ENCODE data around the gene MT4.

The MT4 gene

GRCh38 chr16:56564793-56565477 lies at the start of gene MT4:
Gene MT4, plus strand, starts transcription at chr16:56565073. Its CDS starts 56 bp downstream, at chr16:56565129.
- Histone ChIP-seq H3K9me3 (ENCODE audit: control insufficient read depth, insufficient read depth, low read depth, low read length) (no peaks in the 10 kb centered on the region), H3K4me1 (ENCODE audit: control insufficient read depth, insufficient read depth, low read length) (no peaks in the 10 kb centered on the region), H3K4me3 (ENCODE audit: low read depth, low read length) (no peak within 1 kb of the TSS), H3K36me3 (ENCODE audit: control insufficient read depth in 2 of 2, insufficient read depth in 1 of 2, low read length in 2 of 2) (no peaks in the 10 kb centered on the region), H3K27ac (ENCODE audit: extremely low read depth, low read depth, low read length) (no peak within 1 kb of the TSS)
- no peak for TF ChIP-seq GLI2 (tag by site-specific recombination; IDR thresholded peaks at IDR 0.05; ENCODE audit: borderline replicate concordance, low read depth)
- peak; percentile 58 for TF ChIP-seq SCRT2 (tag by site-specific recombination; IDR thresholded peaks at IDR 0.05)
- TF ChIP-seq KLF9 (tag by site-specific recombination; IDR thresholded peaks at IDR 0.05; ENCODE audit: low read depth), result no peak
- peak; percentile 46; the same call in 1 of the 2 replicates for TF ChIP-seq SCRT1 (tag by site-specific recombination; IDR thresholded peaks at IDR 0.05; ENCODE audit: borderline replicate concordance)
- ChIA-PET POLR2A (no interaction called here), CTCF (no interaction called here)

DNA sequence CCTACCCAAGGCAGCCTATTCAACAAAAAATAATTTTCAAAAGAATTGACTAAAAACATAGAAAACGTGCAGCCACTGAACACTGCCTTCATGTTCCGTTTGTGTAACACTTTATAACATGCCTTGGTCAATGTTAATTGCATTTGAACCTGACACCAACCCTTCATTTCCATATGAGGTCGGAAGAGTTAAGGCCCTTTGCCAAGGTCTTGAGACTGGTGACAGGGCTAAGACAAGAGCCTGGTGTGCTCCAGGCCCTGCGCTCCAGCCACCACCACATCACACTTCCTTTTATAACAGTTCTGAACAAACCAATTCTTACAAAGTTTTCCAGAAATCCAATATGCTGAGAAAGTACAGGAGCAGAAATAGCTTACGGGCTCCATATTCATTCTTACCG lies 49.2 kb upstream of the MT4 start:
- Histone ChIP-seq H3K4me1 (ENCODE audit: control insufficient read depth, insufficient read depth, low read length) (0 out of 2 replicates have a peak, but pooled peaks cover 2% of the 10 kb centered on the region), H3K4me3 (ENCODE audit: low read depth, low read length) (no peak overlapping the region), H3K9me3 (ENCODE audit: control insufficient read depth, insufficient read depth, low read depth, low read length) (no peaks in the 10 kb centered on the region), H3K27ac (ENCODE audit: extremely low read depth, low read depth, low read length) (no peak overlapping the region), H3K36me3 (ENCODE audit: control insufficient read depth in 2 of 2, insufficient read depth in 1 of 2, low read length in 2 of 2) (peaks cover 7 to 15% of the 10 kb centered on the region in 2 experiments; a peak in 2 of 3 replicates)
- ChIA-PET POLR2A (interaction anchor here (0.6 kb wide), 1 partner anchor 161 kb away, joined by 4 read pairs; no protein-coding TSS in a partner anchor), CTCF (interaction anchor here (1.0 kb wide), 1 partner anchor 186 kb away, joined by 6 read pairs; no protein-coding TSS in a partner anchor)
- TF ChIP-seq ZBTB44 (tag by site-specific recombination; IDR thresholded peaks at IDR 0.05), result no peak
- TF ChIP-seq ZNF23 (tag by site-specific recombination; IDR thresholded peaks at IDR 0.05; ENCODE audit: borderline replicate concordance), result no peak
- TF ChIP-seq, protein P1, sequence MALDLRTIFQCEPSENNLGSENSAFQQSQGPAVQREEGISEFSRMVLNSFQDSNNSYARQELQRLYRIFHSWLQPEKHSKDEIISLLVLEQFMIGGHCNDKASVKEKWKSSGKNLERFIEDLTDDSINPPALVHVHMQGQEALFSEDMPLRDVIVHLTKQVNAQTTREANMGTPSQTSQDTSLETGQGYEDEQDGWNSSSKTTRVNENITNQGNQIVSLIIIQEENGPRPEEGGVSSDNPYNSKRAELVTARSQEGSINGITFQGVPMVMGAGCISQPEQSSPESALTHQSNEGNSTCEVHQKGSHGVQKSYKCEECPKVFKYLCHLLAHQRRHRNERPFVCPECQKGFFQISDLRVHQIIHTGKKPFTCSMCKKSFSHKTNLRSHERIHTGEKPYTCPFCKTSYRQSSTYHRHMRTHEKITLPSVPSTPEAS (tag by site-specific recombination; IDR thresholded peaks at IDR 0.05), result no peak
- TF ChIP-seq, protein P2, sequence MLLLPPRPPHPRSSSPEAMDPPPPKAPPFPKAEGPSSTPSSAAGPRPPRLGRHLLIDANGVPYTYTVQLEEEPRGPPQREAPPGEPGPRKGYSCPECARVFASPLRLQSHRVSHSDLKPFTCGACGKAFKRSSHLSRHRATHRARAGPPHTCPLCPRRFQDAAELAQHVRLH (tag by site-specific recombination; IDR thresholded peaks at IDR 0.05), result no peak
- TF ChIP-seq ZFHX2 (tag by site-specific recombination; conservative IDR thresholded peaks at IDR 0.05), result no peak
- no peak for TF ChIP-seq ATF2 (tag by site-specific recombination; IDR thresholded peaks at IDR 0.05; ENCODE audit: low read depth)
- TF ChIP-seq, protein P3, sequence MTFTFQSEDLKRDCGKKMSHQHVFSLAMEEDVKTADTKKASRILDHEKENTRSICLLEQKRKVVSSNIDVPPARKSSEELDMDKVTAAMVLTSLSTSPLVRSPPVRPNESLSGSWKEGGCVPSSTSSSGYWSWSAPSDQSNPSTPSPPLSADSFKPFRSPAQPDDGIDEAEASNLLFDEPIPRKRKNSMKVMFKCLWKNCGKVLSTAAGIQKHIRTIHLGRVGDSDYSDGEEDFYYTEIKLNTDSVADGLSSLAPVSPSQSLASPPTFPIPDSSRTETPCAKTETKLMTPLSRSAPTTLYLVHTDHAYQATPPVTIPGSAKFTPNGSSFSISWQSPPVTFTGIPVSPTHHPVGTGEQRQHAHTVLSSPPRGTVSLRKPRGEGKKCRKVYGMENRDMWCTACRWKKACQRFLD (tag by site-specific recombination; IDR thresholded peaks at IDR 0.05), result no peak
- TF ChIP-seq ZNF114 (tag by site-specific recombination; IDR thresholded peaks at IDR 0.05), result no peak
- no peak for TF ChIP-seq ZNF202 (tag by site-specific recombination; IDR thresholded peaks at IDR 0.05; ENCODE audit: borderline replicate concordance)
- TF ChIP-seq GLI4 (tag by site-specific recombination; IDR thresholded peaks at IDR 0.05), result no peak
- TF ChIP-seq GLI2 (tag by site-specific recombination; IDR thresholded peaks at IDR 0.05; ENCODE audit: borderline replicate concordance, low read depth), result no peak
- no peak for TF ChIP-seq ZNF426 (tag by site-specific recombination; IDR thresholded peaks at IDR 0.05)
- no peak for TF ChIP-seq ZNF473 (tag by site-specific recombination; IDR thresholded peaks at IDR 0.05)
- TF ChIP-seq, protein P4, sequence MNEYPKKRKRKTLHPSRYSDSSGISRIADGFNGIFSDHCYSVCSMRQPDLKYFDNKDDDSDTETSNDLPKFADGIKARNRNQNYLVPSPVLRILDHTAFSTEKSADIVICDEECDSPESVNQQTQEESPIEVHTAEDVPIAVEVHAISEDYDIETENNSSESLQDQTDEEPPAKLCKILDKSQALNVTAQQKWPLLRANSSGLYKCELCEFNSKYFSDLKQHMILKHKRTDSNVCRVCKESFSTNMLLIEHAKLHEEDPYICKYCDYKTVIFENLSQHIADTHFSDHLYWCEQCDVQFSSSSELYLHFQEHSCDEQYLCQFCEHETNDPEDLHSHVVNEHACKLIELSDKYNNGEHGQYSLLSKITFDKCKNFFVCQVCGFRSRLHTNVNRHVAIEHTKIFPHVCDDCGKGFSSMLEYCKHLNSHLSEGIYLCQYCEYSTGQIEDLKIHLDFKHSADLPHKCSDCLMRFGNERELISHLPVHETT (tag by site-specific recombination; IDR thresholded peaks at IDR 0.05), result no peak
- TF ChIP-seq, protein P5, sequence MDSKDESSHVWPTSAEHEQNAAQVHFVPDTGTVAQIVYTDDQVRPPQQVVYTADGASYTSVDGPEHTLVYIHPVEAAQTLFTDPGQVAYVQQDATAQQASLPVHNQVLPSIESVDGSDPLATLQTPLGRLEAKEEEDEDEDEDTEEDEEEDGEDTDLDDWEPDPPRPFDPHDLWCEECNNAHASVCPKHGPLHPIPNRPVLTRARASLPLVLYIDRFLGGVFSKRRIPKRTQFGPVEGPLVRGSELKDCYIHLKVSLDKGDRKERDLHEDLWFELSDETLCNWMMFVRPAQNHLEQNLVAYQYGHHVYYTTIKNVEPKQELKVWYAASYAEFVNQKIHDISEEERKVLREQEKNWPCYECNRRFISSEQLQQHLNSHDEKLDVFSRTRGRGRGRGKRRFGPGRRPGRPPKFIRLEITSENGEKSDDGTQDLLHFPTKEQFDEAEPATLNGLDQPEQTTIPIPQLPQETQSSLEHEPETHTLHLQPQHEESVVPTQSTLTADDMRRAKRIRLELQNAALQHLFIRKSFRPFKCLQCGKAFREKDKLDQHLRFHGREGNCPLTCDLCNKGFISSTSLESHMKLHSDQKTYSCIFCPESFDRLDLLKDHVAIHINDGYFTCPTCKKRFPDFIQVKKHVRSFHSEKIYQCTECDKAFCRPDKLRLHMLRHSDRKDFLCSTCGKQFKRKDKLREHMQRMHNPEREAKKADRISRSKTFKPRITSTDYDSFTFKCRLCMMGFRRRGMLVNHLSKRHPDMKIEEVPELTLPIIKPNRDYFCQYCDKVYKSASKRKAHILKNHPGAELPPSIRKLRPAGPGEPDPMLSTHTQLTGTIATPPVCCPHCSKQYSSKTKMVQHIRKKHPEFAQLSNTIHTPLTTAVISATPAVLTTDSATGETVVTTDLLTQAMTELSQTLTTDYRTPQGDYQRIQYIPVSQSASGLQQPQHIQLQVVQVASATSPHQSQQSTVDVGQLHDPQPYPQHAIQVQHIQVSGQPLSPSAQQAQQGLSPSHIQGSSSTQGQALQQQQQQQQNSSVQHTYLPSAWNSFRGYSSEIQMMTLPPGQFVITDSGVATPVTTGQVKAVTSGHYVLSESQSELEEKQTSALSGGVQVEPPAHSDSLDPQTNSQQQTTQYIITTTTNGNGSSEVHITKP (tag by site-specific recombination; IDR thresholded peaks at IDR 0.05), result no peak
